T-helper 1 cell treated with Interleukin-12 subunit alpha and Interleukin-12 subunit beta and Interleukin-4 antibody, amounts not matched to agents 30 μg/mL and 1 μg/mL, for 36 hours (primary cell): ENCODE data around the gene SPRYD4.
"Not testable (repeated sequence)": the region's sequence is repeated elsewhere in the genome, so short reads cannot be mapped to it uniquely, and the experiment has no call there.

Experiments used
- H3K27ac Mint-ChIP-seq: one replicate; pipeline ENCODE4 v1.8.0; 2021; ENCODE audit warnings: mild to moderate bottlenecking, mixed read lengths
- H3K27me3 Mint-ChIP-seq: one replicate; pipeline ENCODE4 v1.8.0; 2021; ENCODE audit warnings: low read depth, mixed read lengths
- H3K36me3 Mint-ChIP-seq: one replicate; pipeline ENCODE4 v1.8.0; 2021; ENCODE audit warnings: low read depth, mixed read lengths
- H3K4me1 Mint-ChIP-seq: one replicate; pipeline ENCODE4 v1.8.0; 2021; ENCODE audit warnings: low read depth, mixed read lengths
- H3K4me3 Mint-ChIP-seq: one replicate; pipeline ENCODE4 v1.8.0; 2021; ENCODE audit warnings: mild to moderate bottlenecking, moderate library complexity, mixed read lengths
- H3K9me3 Mint-ChIP-seq: one replicate; pipeline ENCODE4 v1.8.0; 2021; ENCODE audit warnings: mixed read lengths

Gene SPRYD4

GRCh38 chr12:56468216-56469006 is at the start of gene SPRYD4:
SPRYD4 (plus strand) TSS chr12:56468578; CDS start chr12:56468592, 14 bp downstream.
- Mint-ChIP-seq H3K4me3 (peak within 1 kb of the TSS; percentile 95), H3K9me3 (no peaks in the 10 kb centered on the region), H3K27me3 (no peaks in the 10 kb centered on the region), H3K36me3 (no peaks in the 10 kb centered on the region), H3K27ac (peak within 1 kb of the TSS; percentile 95), H3K4me1 (peaks cover 24% of the 10 kb centered on the region)

GRCh38 chr12:56420411-56420810 is 48.0 kb upstream of the SPRYD4 start:
- H3K27me3 Mint-ChIP-seq = no peaks in the 10 kb centered on the region
- peaks cover 32% of the 10 kb centered on the region for H3K36me3 Mint-ChIP-seq
- no peaks in the 10 kb centered on the region for H3K9me3 Mint-ChIP-seq
- H3K27ac Mint-ChIP-seq = no peak overlapping the region
- H3K4me1 Mint-ChIP-seq = peaks cover 5% of the 10 kb centered on the region
- no peak overlapping the region for H3K4me3 Mint-ChIP-seq

- no peaks in the 10 kb centered on the region for H3K27me3 Mint-ChIP-seq
- no peaks in the 10 kb centered on the region for H3K9me3 Mint-ChIP-seq
- H3K36me3 Mint-ChIP-seq = peaks cover 32% of the 10 kb centered on the region
- H3K27ac Mint-ChIP-seq = peak overlapping the region; percentile 73
- no peak overlapping the region for H3K4me3 Mint-ChIP-seq
- H3K4me1 Mint-ChIP-seq = peaks cover 5% of the 10 kb centered on the region
Observed at GRCh38 chr12:56425193-56425592, 43.2 kb upstream of the SPRYD4 start.

GRCh38 chr12:56425940-56426438 is 42.4 kb upstream of the SPRYD4 start:
- H3K27ac Mint-ChIP-seq = no peak overlapping the region
- no peak overlapping the region for H3K4me3 Mint-ChIP-seq
- no peaks in the 10 kb centered on the region for H3K9me3 Mint-ChIP-seq
- H3K4me1 Mint-ChIP-seq = peaks cover 5% of the 10 kb centered on the region
- peaks cover 30% of the 10 kb centered on the region for H3K36me3 Mint-ChIP-seq
- no peaks in the 10 kb centered on the region for H3K27me3 Mint-ChIP-seq

- Mint-ChIP-seq H3K36me3 (peaks cover 21% of the 10 kb centered on the region), H3K4me3 (no peak overlapping the region), H3K27ac (no peak overlapping the region), H3K27me3 (no peaks in the 10 kb centered on the region), H3K4me1 (no peaks in the 10 kb centered on the region), H3K9me3 (no peaks in the 10 kb centered on the region)
Observed at GRCh38 chr12:56431288-56431687, 37.1 kb upstream of the SPRYD4 start.

GRCh38 chr12:56431850-56432249 is 36.5 kb upstream of the SPRYD4 start:
- Mint-ChIP-seq H3K27ac (no peak overlapping the region), H3K27me3 (no peaks in the 10 kb centered on the region), H3K36me3 (peaks cover 23% of the 10 kb centered on the region), H3K4me3 (no peak overlapping the region), H3K9me3 (no peaks in the 10 kb centered on the region), H3K4me1 (no peaks in the 10 kb centered on the region)

- Mint-ChIP-seq H3K4me1 (no peaks in the 10 kb centered on the region), H3K9me3 (no peaks in the 10 kb centered on the region), H3K27me3 (no peaks in the 10 kb centered on the region), H3K36me3 (peaks cover 16% of the 10 kb centered on the region), H3K4me3 (no peak overlapping the region), H3K27ac (no peak overlapping the region)
Observed at GRCh38 chr12:56434828-56435227, 33.5 kb upstream of the SPRYD4 start.

GRCh38 chr12:56437430-56438176 is 30.8 kb upstream of the SPRYD4 start:
- Mint-ChIP-seq H3K4me3 (no peak overlapping the region), H3K9me3 (no peaks in the 10 kb centered on the region), H3K4me1 (peaks cover 4% of the 10 kb centered on the region), H3K27ac (no peak overlapping the region), H3K27me3 (no peaks in the 10 kb centered on the region), H3K36me3 (peaks cover 11% of the 10 kb centered on the region)

- not testable (repeated sequence) for H3K27me3 Mint-ChIP-seq, H3K27ac Mint-ChIP-seq, H3K4me3 Mint-ChIP-seq, H3K9me3 Mint-ChIP-seq
- Mint-ChIP-seq H3K36me3 (peaks cover 17% of the 10 kb centered on the region), H3K4me1 (peaks cover 18% of the 10 kb centered on the region)
Observed at GRCh38 chr12:56443208-56443607, 25.2 kb upstream of the SPRYD4 start.

- H3K36me3 Mint-ChIP-seq = peaks cover 11% of the 10 kb centered on the region
- peak within 1 kb of the TSS; percentile 88 for H3K4me3 Mint-ChIP-seq
- peak within 1 kb of the TSS; percentile 87 for H3K27ac Mint-ChIP-seq
- H3K4me1 Mint-ChIP-seq = peaks cover 17% of the 10 kb centered on the region
- H3K27me3 Mint-ChIP-seq = no peaks in the 10 kb centered on the region
- H3K9me3 Mint-ChIP-seq = peaks cover 4% of the 10 kb centered on the region
Observed at GRCh38 chr12:56448860-56449621, 19.3 kb upstream of the SPRYD4 start, which contains the start of gene TIMELESS. TIMELESS (minus strand) TSS chr12:56449426; CDS start chr12:56434170, 15,256 bp downstream.

- peak overlapping the region; percentile 88 for H3K4me3 Mint-ChIP-seq
- H3K27me3 Mint-ChIP-seq = no peaks in the 10 kb centered on the region
- H3K4me1 Mint-ChIP-seq = peaks cover 14% of the 10 kb centered on the region
- H3K9me3 Mint-ChIP-seq = no peaks in the 10 kb centered on the region
- H3K36me3 Mint-ChIP-seq = peaks cover 9% of the 10 kb centered on the region
- H3K27ac Mint-ChIP-seq = peak overlapping the region; percentile 87
Observed at GRCh38 chr12:56449622-56449984, 18.8 kb upstream of the SPRYD4 start.

GRCh38 chr12:56450241-56450640 is 18.1 kb upstream of the SPRYD4 start:
- Mint-ChIP-seq H3K27me3 (no peaks in the 10 kb centered on the region), H3K9me3 (no peaks in the 10 kb centered on the region), H3K4me1 (peaks cover 14% of the 10 kb centered on the region), H3K27ac (no peak overlapping the region), H3K4me3 (peak overlapping the region; percentile 88), H3K36me3 (peaks cover 6% of the 10 kb centered on the region)

- no peak overlapping the region for H3K27ac Mint-ChIP-seq
- H3K9me3 Mint-ChIP-seq = no peaks in the 10 kb centered on the region
- peaks cover 3% of the 10 kb centered on the region for H3K36me3 Mint-ChIP-seq
- peaks cover 14% of the 10 kb centered on the region for H3K4me1 Mint-ChIP-seq
- no peak overlapping the region for H3K4me3 Mint-ChIP-seq
- no peaks in the 10 kb centered on the region for H3K27me3 Mint-ChIP-seq
Observed at GRCh38 chr12:56451147-56451546, 17.2 kb upstream of the SPRYD4 start.

GRCh38 chr12:56454557-56454956 is 13.8 kb upstream of the SPRYD4 start, which contains the start of gene MIP:
MIP (minus strand) TSS chr12:56454657; CDS start chr12:56454613, 44 bp downstream.
- Mint-ChIP-seq H3K9me3 (no peaks in the 10 kb centered on the region), H3K4me1 (peaks cover 5% of the 10 kb centered on the region), H3K36me3 (no peaks in the 10 kb centered on the region), H3K27me3 (no peaks in the 10 kb centered on the region), H3K4me3 (no peak within 1 kb of the TSS), H3K27ac (no peak within 1 kb of the TSS)
